ENCODE measurements around the gene MED16.

Gene MED16

GRCh38 chr19:875265-875879 lies 17.6 kb downstream of the MED16 start:
- DNase-seq (ENCODE audit: insufficient read length, low spot score) (no peak), FAIRE-seq (no peak)

GRCh38 chr19:873561-874041 lies 19.4 kb downstream of the MED16 start:
- DNase-seq (ENCODE audit: insufficient read length, low spot score) (no peak), FAIRE-seq (no peak)

GRCh38 chr19:873084-873483 lies 19.9 kb downstream of the MED16 start:
- FAIRE-seq (no peak), DNase-seq (ENCODE audit: insufficient read length, low spot score) (no peak)

GRCh38 chr19:872266-872951 lies 20.6 kb downstream of the MED16 start:
- no peak for FAIRE-seq
- no peak for DNase-seq (ENCODE audit: insufficient read length, low spot score)

- no peak for DNase-seq (ENCODE audit: insufficient read length, low spot score)
- FAIRE-seq = no peak
These were observed 21.3 kb downstream of the MED16 start for GRCh38 chr19:871446-872265.

- DNase-seq (ENCODE audit: insufficient read length, low spot score) (no peak), FAIRE-seq (no peak)
These were observed 22.0 kb downstream of the MED16 start for GRCh38 chr19:870963-871401.

- DNase-seq (ENCODE audit: insufficient read length, low spot score) = no peak
- FAIRE-seq = no peak
These were observed 22.7 kb downstream of the MED16 start for GRCh38 chr19:870314-870713.

- FAIRE-seq (no peak), DNase-seq (ENCODE audit: insufficient read length, low spot score) (peak; percentile 82)
These were observed 23.5 kb downstream of the MED16 start for GRCh38 chr19:869245-870177.

GRCh38 chr19:868458-869244 lies 24.3 kb downstream of the MED16 start:
- no peak for FAIRE-seq
- DNase-seq (ENCODE audit: insufficient read length, low spot score) = no peak

GRCh38 chr19:867855-868457 lies 25.0 kb downstream of the MED16 start:
- FAIRE-seq = no peak
- DNase-seq (ENCODE audit: insufficient read length, low spot score) = no peak

- DNase-seq (ENCODE audit: insufficient read length, low spot score) = no peak
- FAIRE-seq = no peak
These were observed 25.6 kb downstream of the MED16 start for GRCh38 chr19:867301-867793.

- DNase-seq (ENCODE audit: insufficient read length, low spot score) (no peak), FAIRE-seq (no peak)
These were observed 26.2 kb downstream of the MED16 start for GRCh38 chr19:866769-867300.

GRCh38 chr19:863315-863620 lies 29.7 kb downstream of the MED16 start:
- FAIRE-seq (no peak), DNase-seq (ENCODE audit: insufficient read length, low spot score) (no peak)

- FAIRE-seq (no peak), DNase-seq (ENCODE audit: insufficient read length, low spot score) (no peak)
These were observed 30.2 kb downstream of the MED16 start for GRCh38 chr19:862581-863314.

- FAIRE-seq (no peak), DNase-seq (ENCODE audit: insufficient read length, low spot score) (no peak)
These were observed 31.0 kb downstream of the MED16 start for GRCh38 chr19:861756-862580.

GRCh38 chr19:861141-861755 lies 31.7 kb downstream of the MED16 start:
- FAIRE-seq = no peak
- no peak for DNase-seq (ENCODE audit: insufficient read length, low spot score)
